HL-60 (cell line): ENCODE measurements around the gene SP2.

Experiments used
- GABPA ChIP-seq: IDR thresholded peaks from 2 replicates; pipeline ENCODE4 v1.6.1; 2012; ENCODE audit warnings: low read depth
- POLR2AphosphoS5 ChIP-seq: IDR thresholded peaks from 2 replicates; pipeline ENCODE4 v1.6.1; 2012; ENCODE audit warnings: low read depth
- SPI1 ChIP-seq: IDR thresholded peaks from 2 replicates; pipeline ENCODE4 v1.6.1; 2012; ENCODE audit warnings: low read depth, mild to moderate bottlenecking, borderline replicate concordance
- TF ChIP-seq, protein P1 (sequence below): IDR thresholded peaks from 2 replicates; pipeline ENCODE4 v1.6.1; 2012; ENCODE audit warnings: low read depth; ENCODE audit not compliant: insufficient replicate concordance
- TF ChIP-seq, protein P2 (sequence below): IDR thresholded peaks from one replicate; pipeline ENCODE4 v1.5.1; 2011; ENCODE audit warnings: low read length, control low read depth, inconsistent platforms; ENCODE audit not compliant: insufficient read depth

- TF ChIP-seq, protein P1, sequence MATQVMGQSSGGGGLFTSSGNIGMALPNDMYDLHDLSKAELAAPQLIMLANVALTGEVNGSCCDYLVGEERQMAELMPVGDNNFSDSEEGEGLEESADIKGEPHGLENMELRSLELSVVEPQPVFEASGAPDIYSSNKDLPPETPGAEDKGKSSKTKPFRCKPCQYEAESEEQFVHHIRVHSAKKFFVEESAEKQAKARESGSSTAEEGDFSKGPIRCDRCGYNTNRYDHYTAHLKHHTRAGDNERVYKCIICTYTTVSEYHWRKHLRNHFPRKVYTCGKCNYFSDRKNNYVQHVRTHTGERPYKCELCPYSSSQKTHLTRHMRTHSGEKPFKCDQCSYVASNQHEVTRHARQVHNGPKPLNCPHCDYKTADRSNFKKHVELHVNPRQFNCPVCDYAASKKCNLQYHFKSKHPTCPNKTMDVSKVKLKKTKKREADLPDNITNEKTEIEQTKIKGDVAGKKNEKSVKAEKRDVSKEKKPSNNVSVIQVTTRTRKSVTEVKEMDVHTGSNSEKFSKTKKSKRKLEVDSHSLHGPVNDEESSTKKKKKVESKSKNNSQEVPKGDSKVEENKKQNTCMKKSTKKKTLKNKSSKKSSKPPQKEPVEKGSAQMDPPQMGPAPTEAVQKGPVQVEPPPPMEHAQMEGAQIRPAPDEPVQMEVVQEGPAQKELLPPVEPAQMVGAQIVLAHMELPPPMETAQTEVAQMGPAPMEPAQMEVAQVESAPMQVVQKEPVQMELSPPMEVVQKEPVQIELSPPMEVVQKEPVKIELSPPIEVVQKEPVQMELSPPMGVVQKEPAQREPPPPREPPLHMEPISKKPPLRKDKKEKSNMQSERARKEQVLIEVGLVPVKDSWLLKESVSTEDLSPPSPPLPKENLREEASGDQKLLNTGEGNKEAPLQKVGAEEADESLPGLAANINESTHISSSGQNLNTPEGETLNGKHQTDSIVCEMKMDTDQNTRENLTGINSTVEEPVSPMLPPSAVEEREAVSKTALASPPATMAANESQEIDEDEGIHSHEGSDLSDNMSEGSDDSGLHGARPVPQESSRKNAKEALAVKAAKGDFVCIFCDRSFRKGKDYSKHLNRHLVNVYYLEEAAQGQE, result no peak
- TF ChIP-seq, protein P2, sequence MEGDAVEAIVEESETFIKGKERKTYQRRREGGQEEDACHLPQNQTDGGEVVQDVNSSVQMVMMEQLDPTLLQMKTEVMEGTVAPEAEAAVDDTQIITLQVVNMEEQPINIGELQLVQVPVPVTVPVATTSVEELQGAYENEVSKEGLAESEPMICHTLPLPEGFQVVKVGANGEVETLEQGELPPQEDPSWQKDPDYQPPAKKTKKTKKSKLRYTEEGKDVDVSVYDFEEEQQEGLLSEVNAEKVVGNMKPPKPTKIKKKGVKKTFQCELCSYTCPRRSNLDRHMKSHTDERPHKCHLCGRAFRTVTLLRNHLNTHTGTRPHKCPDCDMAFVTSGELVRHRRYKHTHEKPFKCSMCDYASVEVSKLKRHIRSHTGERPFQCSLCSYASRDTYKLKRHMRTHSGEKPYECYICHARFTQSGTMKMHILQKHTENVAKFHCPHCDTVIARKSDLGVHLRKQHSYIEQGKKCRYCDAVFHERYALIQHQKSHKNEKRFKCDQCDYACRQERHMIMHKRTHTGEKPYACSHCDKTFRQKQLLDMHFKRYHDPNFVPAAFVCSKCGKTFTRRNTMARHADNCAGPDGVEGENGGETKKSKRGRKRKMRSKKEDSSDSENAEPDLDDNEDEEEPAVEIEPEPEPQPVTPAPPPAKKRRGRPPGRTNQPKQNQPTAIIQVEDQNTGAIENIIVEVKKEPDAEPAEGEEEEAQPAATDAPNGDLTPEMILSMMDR, result no peak
- TF ChIP-seq POLR2AphosphoS5, result no peak
- TF ChIP-seq SPI1, result no peak
- TF ChIP-seq GABPA, result no peak
Measured at GRCh38 chr17:47871048-47871447, 25.0 kb upstream of the SP2 start.
